ENCODE results near the gene NTN1.

DNA sequence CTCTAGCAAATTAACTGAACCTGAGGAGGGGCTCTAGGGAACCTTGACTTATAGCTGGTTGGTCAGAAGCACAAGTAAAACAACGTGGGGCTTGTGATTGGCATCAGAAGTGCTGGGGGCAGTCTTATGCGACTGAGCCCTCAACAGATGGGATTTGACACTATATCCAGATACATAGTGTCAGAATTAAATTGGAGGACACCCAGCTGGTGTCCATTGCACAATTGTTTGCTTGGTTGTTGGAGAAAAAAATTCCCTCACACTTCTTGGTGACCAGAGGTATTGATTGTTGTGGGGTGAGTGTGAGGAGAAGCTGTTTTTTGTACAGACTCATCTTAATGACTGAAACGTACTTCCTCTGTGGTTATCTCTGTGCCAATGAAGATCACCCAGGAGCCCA lies 59.7 kb downstream of the NTN1 start:
- TF ChIP-seq, protein P1, sequence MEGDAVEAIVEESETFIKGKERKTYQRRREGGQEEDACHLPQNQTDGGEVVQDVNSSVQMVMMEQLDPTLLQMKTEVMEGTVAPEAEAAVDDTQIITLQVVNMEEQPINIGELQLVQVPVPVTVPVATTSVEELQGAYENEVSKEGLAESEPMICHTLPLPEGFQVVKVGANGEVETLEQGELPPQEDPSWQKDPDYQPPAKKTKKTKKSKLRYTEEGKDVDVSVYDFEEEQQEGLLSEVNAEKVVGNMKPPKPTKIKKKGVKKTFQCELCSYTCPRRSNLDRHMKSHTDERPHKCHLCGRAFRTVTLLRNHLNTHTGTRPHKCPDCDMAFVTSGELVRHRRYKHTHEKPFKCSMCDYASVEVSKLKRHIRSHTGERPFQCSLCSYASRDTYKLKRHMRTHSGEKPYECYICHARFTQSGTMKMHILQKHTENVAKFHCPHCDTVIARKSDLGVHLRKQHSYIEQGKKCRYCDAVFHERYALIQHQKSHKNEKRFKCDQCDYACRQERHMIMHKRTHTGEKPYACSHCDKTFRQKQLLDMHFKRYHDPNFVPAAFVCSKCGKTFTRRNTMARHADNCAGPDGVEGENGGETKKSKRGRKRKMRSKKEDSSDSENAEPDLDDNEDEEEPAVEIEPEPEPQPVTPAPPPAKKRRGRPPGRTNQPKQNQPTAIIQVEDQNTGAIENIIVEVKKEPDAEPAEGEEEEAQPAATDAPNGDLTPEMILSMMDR (IDR thresholded peaks at IDR 0.05; ENCODE audit: poor library complexity, severe bottlenecking), result no peak
- TF ChIP-seq POLR2AphosphoS5 (IDR thresholded peaks at IDR 0.05), result no peak
- TF ChIP-seq, protein P2, sequence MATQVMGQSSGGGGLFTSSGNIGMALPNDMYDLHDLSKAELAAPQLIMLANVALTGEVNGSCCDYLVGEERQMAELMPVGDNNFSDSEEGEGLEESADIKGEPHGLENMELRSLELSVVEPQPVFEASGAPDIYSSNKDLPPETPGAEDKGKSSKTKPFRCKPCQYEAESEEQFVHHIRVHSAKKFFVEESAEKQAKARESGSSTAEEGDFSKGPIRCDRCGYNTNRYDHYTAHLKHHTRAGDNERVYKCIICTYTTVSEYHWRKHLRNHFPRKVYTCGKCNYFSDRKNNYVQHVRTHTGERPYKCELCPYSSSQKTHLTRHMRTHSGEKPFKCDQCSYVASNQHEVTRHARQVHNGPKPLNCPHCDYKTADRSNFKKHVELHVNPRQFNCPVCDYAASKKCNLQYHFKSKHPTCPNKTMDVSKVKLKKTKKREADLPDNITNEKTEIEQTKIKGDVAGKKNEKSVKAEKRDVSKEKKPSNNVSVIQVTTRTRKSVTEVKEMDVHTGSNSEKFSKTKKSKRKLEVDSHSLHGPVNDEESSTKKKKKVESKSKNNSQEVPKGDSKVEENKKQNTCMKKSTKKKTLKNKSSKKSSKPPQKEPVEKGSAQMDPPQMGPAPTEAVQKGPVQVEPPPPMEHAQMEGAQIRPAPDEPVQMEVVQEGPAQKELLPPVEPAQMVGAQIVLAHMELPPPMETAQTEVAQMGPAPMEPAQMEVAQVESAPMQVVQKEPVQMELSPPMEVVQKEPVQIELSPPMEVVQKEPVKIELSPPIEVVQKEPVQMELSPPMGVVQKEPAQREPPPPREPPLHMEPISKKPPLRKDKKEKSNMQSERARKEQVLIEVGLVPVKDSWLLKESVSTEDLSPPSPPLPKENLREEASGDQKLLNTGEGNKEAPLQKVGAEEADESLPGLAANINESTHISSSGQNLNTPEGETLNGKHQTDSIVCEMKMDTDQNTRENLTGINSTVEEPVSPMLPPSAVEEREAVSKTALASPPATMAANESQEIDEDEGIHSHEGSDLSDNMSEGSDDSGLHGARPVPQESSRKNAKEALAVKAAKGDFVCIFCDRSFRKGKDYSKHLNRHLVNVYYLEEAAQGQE (IDR thresholded peaks at IDR 0.05; ENCODE audit: borderline replicate concordance), result no peak

All from neural cell (in vitro differentiated cells).